T-helper 1 cell (primary cell): Measurements from ENCODE around the gene CYSLTR2.

ENCODE experiments used
- DNase-seq, 5 donors: peaks; one replicate each; pipeline ENCODE4 v3.0.0-alpha.2; 2012 to 2020

CYSLTR2 gene

DNA sequence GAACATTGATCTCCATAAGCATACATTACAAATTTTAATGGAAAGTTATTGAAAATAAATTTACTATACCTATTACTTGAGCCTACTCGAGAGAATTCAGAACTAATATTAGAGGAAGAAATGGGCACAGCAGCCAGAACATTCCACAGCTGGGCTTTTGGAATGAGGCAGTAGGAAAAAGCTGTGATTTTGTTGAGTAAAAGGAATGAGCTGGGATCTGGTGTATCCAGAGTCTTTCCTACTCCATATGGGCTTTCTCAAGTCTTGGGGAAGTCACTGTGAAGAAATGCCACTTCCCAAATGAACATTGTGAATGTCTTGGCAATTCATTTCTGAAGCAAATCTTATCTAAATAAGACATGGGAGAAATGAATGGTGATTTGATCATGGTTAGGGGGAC, 93.1 kb downstream of the CYSLTR2 start:
- DNase-seq = no peak

- no peak for DNase-seq
Observed at GRCh38 chr13:48748681-48749080, 95.0 kb downstream of the CYSLTR2 start.

DNA sequence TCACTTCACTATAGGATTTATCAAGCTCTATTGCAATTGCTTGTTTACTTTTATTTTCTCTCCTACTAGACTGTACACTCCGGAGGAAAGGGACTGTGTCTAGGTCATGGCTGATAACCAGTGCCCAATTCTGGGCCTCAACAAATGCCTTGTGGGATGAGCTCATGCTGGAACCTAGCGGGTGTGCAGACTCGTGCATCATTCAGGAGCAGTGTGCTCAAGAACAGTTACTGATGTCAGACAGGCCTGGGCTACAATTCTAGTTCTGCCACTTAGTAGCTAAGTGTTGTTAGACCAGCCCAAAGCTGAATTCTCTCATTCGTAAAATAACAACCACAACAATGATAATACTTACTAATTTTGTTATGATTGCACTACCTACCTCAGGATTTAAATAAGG, 95.4 kb downstream of the CYSLTR2 start:
- no peak for DNase-seq

DNA sequence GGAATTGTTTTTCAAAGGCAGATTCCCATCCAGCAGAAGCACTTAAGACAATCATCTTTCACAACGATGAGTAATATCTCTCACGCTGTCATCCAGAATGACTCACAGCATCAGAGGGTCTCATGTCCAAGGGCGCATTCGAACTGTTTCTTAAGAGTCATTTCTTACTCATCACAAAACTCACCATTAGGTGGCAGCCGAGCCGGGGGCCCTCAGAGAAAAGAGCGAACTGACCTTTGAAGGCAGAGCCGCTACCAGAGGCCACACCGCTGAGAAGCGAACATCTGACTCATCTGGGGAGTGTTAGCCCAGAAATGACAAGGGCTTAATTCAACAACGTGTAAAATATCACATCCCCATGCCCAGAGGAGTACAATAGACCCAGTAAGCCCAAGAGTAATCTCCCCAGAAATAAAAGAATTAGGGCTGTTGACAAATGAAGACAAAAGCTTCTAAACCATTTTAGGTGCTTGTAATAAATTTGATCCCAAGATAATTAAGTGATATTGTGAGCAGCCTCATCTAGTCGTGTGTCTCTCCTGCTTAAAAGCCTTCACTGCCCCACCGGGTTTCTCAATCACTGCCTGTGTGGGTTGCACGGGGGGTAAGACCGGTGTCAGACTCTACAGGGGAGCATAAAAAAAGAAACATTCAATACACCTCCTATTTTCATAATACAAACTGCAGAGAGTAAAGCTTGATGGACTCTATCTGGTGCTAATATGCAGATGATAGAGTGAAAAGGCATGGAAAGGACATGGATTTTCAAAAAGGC, 96.2 kb downstream of the CYSLTR2 start:
- peak in 3 of 5 donors; percentile 5 to 83 (median 15) for DNase-seq

DNA sequence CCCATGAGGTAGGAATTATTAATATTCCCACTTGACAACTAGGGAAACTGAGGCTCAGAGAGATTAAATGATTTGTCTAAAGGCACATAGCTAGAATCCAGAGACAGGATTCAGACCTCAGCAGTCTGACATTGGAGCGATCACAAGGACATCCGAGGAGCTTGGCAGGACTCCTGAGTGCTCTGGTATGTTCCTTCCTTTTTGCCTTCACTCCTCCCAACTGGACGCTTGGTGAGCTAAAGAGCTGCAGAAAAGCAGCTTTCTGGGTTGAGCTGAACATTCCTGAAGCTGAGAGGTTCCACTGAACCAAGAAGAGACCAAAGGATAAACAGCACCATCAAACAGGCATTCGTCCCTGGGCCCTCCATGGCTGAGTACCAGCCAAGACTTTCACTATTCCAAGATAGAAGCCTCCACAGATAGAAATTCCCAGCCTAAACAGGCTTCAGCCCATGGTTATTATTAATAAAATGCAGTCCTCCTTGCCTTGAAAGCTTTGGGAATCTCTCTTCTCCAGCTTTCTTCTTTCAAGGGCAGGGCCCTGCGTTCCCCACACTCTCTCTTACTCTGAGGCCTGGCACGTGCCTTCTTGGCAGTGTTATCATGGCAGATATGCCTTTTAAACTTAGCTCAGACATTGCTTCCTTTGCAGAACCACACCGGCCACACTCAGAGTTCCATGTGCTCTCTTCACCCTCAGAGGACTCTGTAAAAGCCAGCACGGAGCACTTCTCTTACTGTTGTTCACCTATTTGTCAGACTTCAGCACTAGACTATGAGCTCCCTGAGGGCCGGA, 97.1 kb downstream of the CYSLTR2 start:
- DNase-seq = no peak

- DNase-seq = no peak
Observed at GRCh38 chr13:48760626-48761025, 106.9 kb downstream of the CYSLTR2 start.
